Panc1 (cell line): ENCODE results near the gene BMP2K. TPM values are rescaled to one million over a fixed set of nuclear protein-coding genes. Genes with fewer than 3 reads are reported as not detected.

Experiments used
- ATAC-seq: fragments of 200-7000 bp; cut with Tn5 transposase; 2 replicates; pipeline ENCODE4 v1.9.1; 2020; ENCODE audit warnings: mild to moderate bottlenecking, moderate library complexity
- BruUV-seq: library from RNA; stranded (reverse); fragments of 400-500 nt; replicated peaks from 2 replicates; lab custom pipeline; 2021; lab: Mats Ljungman, UMichigan
- CTCF ChIA-PET: fragments of 300-600 bp; sonication (Branson Sonifier 250); formaldehyde crosslinking; loops from one replicate; lab custom pipeline; 2022; ENCODE audit warnings: antibody characterized with exemption; lab: Charles Lee
- POLR2A ChIA-PET: fragments of 300-600 bp; sonication (Branson Sonifier 250); formaldehyde crosslinking; loops from one replicate; lab custom pipeline; 2022; ENCODE audit warnings: antibody characterized with exemption; lab: Charles Lee
- DNase-seq: peaks from one replicate; pipeline ENCODE4 v3.0.0-alpha.2; 2010; ENCODE audit warnings: low read depth, low spot score
- H3K27ac ChIP-seq: 2 replicates; pipeline ENCODE4 v1.5.1; 2011; ENCODE audit warnings: mild to moderate bottlenecking, low read length, inconsistent platforms
- H3K27me3 ChIP-seq: fragments of 200-500 bp; sonication (Bioruptor generic); 2 replicates; pipeline ENCODE4 v1.6.0; 2014; ENCODE audit warnings: low read length, inconsistent platforms; ENCODE audit not compliant: control insufficient read depth, insufficient read depth
- H3K36me3 ChIP-seq: fragments of 200-500 bp; sonication (Bioruptor generic); 2 replicates; pipeline ENCODE4 v1.5.1; 2014; ENCODE audit warnings: inconsistent platforms, mild to moderate bottlenecking, low read length, moderate library complexity; ENCODE audit not compliant: control insufficient read depth, insufficient read depth
- H3K4me1 ChIP-seq: 2 replicates; pipeline ENCODE4 v1.5.1; 2011; ENCODE audit warnings: inconsistent platforms, mild to moderate bottlenecking, low read length, moderate library complexity; ENCODE audit not compliant: control insufficient read depth, insufficient read depth
- H3K4me3 ChIP-seq, 2 experiments: 2 replicates each; pipeline ENCODE4 v1.5.1; 2011 to 2012; ENCODE audit warnings: low read depth in 2 of 2, low read length in 2 of 2, mild to moderate bottlenecking in 2 of 2, inconsistent platforms in 1 of 2, moderate library complexity in 1 of 2
- H3K9me3 ChIP-seq: fragments of 200-500 bp; sonication (Bioruptor generic); 2 replicates; pipeline ENCODE4 v1.5.1; 2014; ENCODE audit warnings: low read depth, mild to moderate bottlenecking, inconsistent platforms, low read length, moderate library complexity; ENCODE audit not compliant: control insufficient read depth, insufficient read depth
- POLR2AphosphoS5 ChIP-seq: IDR thresholded peaks from 2 replicates; pipeline ENCODE4 v1.6.1; 2012; ENCODE audit warnings: mild to moderate bottlenecking, low read depth, low read length, moderate library complexity
- REST ChIP-seq, 2 experiments: IDR thresholded peaks; 2 replicates each; pipeline ENCODE4 v1.6.1; 2011 to 2012; ENCODE audit warnings: low read depth in 2 of 2, control low read depth in 1 of 2, low read length in 1 of 2, mild to moderate bottlenecking in 1 of 2, moderate library complexity in 1 of 2; ENCODE audit not compliant: insufficient read depth in 1 of 2
- SIN3A ChIP-seq: IDR thresholded peaks from 2 replicates; pipeline ENCODE4 v1.6.1; 2012; ENCODE audit warnings: low read depth, mild to moderate bottlenecking, low read length, moderate library complexity, borderline replicate concordance; ENCODE audit not compliant: insufficient read depth
- TCF7L2 ChIP-seq: IDR thresholded peaks from 2 replicates; pipeline ENCODE4 v1.6.1; 2011; ENCODE audit warnings: mild to moderate bottlenecking, low read depth, low read length, inconsistent platforms
- in situ Hi-C: cut with HindIII; loops from 2 replicates; pipeline ENCODE4 v1.10.0; 2016; ENCODE audit warnings: low sequenced_read_pairs, low pct_unique_long_range_greater_than_20kb
- intact Hi-C: fragments of 100-400 bp; cut with micrococcal nuclease; formaldehyde crosslinking; loops from one replicate; pipeline ENCODE4 v1.10.0; 2022; ENCODE audit not compliant: unreplicated experiment
- total RNA-seq: library from RNA; stranded (reverse); gene quantifications from one replicate; pipeline ENCODE4 v1.2.1, GENCODE V29; 2021; ENCODE audit not compliant: unreplicated experiment
- TF ChIP-seq, protein P1 (sequence below): fragments of 450-650 bp; IDR thresholded peaks from 2 replicates; pipeline ENCODE4 v1.5.1; 2017; ENCODE audit warnings: mild to moderate bottlenecking

BMP2K gene
- total RNA-seq, 1 experiment from 2014 or later, result 23.3 TPM

GRCh38 chr4:78749972-78750727 lies 26.0 kb upstream of the BMP2K start:
- no peak for DNase-seq
- no peaks in the 10 kb centered on the region for H3K36me3 ChIP-seq
- POLR2A ChIA-PET, result no interaction called here
- BruUV-seq, result no TSS peak
- H3K27ac ChIP-seq, result no peak overlapping the region
- in situ Hi-C loops (no loop called here), intact Hi-C loops (no loop called here)
- no peak for TF ChIP-seq SIN3A
- TF ChIP-seq POLR2AphosphoS5, result no peak
- TF ChIP-seq, protein P1, sequence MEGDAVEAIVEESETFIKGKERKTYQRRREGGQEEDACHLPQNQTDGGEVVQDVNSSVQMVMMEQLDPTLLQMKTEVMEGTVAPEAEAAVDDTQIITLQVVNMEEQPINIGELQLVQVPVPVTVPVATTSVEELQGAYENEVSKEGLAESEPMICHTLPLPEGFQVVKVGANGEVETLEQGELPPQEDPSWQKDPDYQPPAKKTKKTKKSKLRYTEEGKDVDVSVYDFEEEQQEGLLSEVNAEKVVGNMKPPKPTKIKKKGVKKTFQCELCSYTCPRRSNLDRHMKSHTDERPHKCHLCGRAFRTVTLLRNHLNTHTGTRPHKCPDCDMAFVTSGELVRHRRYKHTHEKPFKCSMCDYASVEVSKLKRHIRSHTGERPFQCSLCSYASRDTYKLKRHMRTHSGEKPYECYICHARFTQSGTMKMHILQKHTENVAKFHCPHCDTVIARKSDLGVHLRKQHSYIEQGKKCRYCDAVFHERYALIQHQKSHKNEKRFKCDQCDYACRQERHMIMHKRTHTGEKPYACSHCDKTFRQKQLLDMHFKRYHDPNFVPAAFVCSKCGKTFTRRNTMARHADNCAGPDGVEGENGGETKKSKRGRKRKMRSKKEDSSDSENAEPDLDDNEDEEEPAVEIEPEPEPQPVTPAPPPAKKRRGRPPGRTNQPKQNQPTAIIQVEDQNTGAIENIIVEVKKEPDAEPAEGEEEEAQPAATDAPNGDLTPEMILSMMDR, result no peak
- TF ChIP-seq TCF7L2, result no peak
- TF ChIP-seq REST (IDR thresholded peaks at IDR 0.05; ENCODE audit: insufficient read depth in 1 of 2, low read depth in 2 of 2, low read length in 1 of 2), result no peak
- no peak for ATAC-seq
- H3K4me3 ChIP-seq, result no peak overlapping the region
- H3K27me3 ChIP-seq, result no peaks in the 10 kb centered on the region
- CTCF ChIA-PET, result no interaction called here
- H3K9me3 ChIP-seq, result no peaks in the 10 kb centered on the region
- H3K4me1 ChIP-seq, result no peaks in the 10 kb centered on the region

DNA sequence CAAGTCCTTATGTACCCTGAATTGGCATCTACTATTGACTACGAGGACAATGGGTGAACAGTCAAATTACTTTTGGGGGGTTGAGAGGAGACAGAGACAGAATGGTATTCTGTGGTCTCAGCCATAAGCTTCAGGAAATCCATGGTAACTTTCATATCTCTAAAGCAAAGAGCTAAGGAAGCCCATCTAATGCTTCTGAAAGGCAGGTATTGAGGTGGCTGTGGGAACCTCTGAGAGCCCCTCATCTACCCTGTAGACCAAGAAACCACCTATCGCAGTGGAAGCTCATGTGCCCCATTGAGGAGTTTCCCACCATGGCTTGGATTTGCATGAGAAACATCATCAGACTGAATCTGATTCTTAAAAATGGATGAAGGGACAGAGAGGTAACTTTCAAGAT lies 23.1 kb upstream of the BMP2K start:
- in situ Hi-C loops, result no loop called here

More for the DNA sequence above, 23.1 kb upstream of the BMP2K start:
- TF ChIP-seq, protein P1, result no peak
- TF ChIP-seq POLR2AphosphoS5, result no peak
- no peak for TF ChIP-seq TCF7L2
- POLR2A ChIA-PET, result no interaction called here
- CTCF ChIA-PET, result no interaction called here
- Histone ChIP-seq H3K4me3 (no peak overlapping the region), H3K27ac (no peak overlapping the region), H3K36me3 (no peaks in the 10 kb centered on the region), H3K9me3 (no peaks in the 10 kb centered on the region), H3K4me1 (no peaks in the 10 kb centered on the region), H3K27me3 (no peaks in the 10 kb centered on the region)
- no peak for DNase-seq
- ATAC-seq, result no peak
- intact Hi-C loops, result no loop called here
- no TSS peak for BruUV-seq
